ENCODE measurements around the gene GLIS1. TPM values are rescaled to one million over a fixed set of nuclear protein-coding genes. Genes with fewer than 3 reads are reported as not detected.

GLIS1 gene
- total and polyA plus RNA-seq, 2 of the 8 experiments (the other 6 are each of a cell fraction or from before 2014, with no cell fraction given): 0.15 to 0.22 TPM

DNA sequence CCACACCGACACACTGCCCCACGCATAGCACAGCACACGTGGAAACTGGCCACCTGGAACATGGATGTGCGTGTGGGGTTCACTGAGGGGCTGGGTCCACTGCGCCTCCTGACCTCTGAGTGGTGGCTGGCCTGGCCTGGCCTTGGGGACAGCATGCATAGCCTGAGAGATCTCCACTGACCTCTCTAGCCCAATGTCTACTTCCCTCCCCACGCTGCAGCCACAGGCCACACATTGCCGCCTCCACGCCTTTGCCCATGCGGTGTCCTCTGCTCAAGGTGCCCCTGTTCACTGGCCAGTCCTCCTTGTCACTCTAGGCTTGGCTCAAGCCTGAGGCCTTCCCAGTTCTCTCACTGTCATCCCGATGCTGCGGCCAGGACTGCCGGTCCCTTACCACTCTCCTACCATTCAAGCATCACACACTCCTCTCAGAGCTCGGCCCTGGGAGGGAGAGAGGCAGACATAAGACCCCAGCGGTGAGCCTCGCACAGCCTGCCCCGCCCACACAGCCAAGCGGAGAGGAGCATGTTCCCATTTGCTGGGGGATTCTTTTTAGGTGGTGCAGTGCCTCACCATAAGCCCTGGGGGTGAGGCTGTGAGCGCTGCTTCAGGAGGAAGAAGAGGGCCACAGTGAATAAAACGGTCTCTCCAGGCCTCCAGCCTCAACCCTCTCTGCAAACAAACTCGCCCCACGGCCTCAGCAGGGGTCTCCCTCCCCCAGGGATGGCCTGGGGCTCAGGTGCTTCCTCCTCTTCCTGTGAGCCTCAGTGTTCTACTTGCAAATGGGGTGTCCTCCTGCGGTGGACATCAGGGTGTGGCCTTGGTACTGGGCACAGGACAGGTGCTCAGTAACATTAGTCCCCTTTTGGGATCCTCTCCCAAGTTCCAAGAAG lies 199.0 kb downstream of the GLIS1 start:
- no peak overlapping the region for H3K23ac ChIP-seq (ENCODE audit: insufficient read length)
- no peak overlapping the region for H3K18ac ChIP-seq (ENCODE audit: extremely low read depth, low read length)
- H3K56ac ChIP-seq (replicated peaks; ENCODE audit: insufficient read length, low read depth, low read length): no peak overlapping the region
- H4K20me1 ChIP-seq (replicated peaks in 1 of 2; ENCODE audit: control insufficient read depth in 1 of 2, insufficient read depth in 2 of 2, low read length in 2 of 2): peaks cover 0 to 3% of the 10 kb centered on the region in 2 experiments
- H3K23me2 ChIP-seq (ENCODE audit: low read depth, low read length): peaks cover 4% of the 10 kb centered on the region; the same call in 1 of the 2 replicates
- H3K27me3 ChIP-seq (replicated peaks in 1 of 4; ENCODE audit: control insufficient read depth in 3 of 4, extremely low read depth in 1 of 4, insufficient read depth in 3 of 4, low read length in 3 of 4): no peaks in the 10 kb centered on the region
- no peak overlapping the region for H3K4me2 ChIP-seq (ENCODE audit: insufficient read depth in 1 of 2, low read depth in 2 of 2, low read length in 2 of 2)
- POLR2A ChIA-PET (ENCODE audit: partially characterized antibody): no interaction called here
- H2BK120ac ChIP-seq (replicated peaks; ENCODE audit: low read depth, low read length): no peak overlapping the region
- H4K5ac ChIP-seq (ENCODE audit: insufficient read length, low read depth, low read length): no peak overlapping the region
- H2BK5ac ChIP-seq (ENCODE audit: low read depth, low read length): 0 out of 2 replicates have a peak overlapping the region, but pooled peaks have one; percentile 9
- H3K4me1 ChIP-seq (replicated peaks in 1 of 4; ENCODE audit: control insufficient read depth in 3 of 4, insufficient read depth in 4 of 4, low read length in 3 of 4): no peaks in the 10 kb centered on the region; a peak in 2 of 7 replicates
- H2BK15ac ChIP-seq (ENCODE audit: low read length): 0 out of 2 replicates have a peak overlapping the region, but pooled peaks have one; percentile 61
- H3K79me2 ChIP-seq (ENCODE audit: control insufficient read depth in 1 of 2, insufficient read depth in 2 of 2, low read length in 2 of 2): no peaks in the 10 kb centered on the region
- H3K4ac ChIP-seq (replicated peaks; ENCODE audit: insufficient read length, low read depth, low read length): no peak overlapping the region
- no peak overlapping the region for H4K91ac ChIP-seq (replicated peaks; ENCODE audit: insufficient read length, low read length)
- no peak overlapping the region for H3K4me3 ChIP-seq (ENCODE audit: extremely low read depth in 1 of 4, insufficient read depth in 2 of 4, low read depth in 3 of 4, low read length in 4 of 4)
- no peak overlapping the region for H3K14ac ChIP-seq (ENCODE audit: insufficient read length)
- WGBS, 2 experiments (ENCODE audit: extremely low coverage in 1 of 2, insufficient coverage in 1 of 2, insufficient read length in 1 of 2, insufficient replicate concordance in 2 of 2, low coverage in 1 of 2, low lambda C conversion rate in 2 of 2, missing lambda C conversion rate in 1 of 2): 85% methylated on average over 21 of the region's 22 CpGs; no CpG with 5 or more reads in 1 of the 2 experiments
- no peaks in the 10 kb centered on the region for H3K36me3 ChIP-seq (ENCODE audit: control insufficient read depth in 2 of 4, insufficient read depth in 4 of 4, low read length in 3 of 4)
- H2AK5ac ChIP-seq (ENCODE audit: low read depth, low read length): no peak overlapping the region; the same call in 1 of the 2 replicates
- DNase-seq (ENCODE audit: low read depth in 1 of 2, low spot score in 2 of 2) (no peak), FAIRE-seq (no peak)
- H2AFZ ChIP-seq (ENCODE audit: low read length): no peak overlapping the region
- no peak overlapping the region for H3K27ac ChIP-seq (ENCODE audit: low read depth, low read length)
- H4K8ac ChIP-seq (ENCODE audit: extremely low read depth, insufficient read depth, low read length): peak overlapping the region; percentile 80
- H3K9me3 ChIP-seq (ENCODE audit: insufficient read depth in 2 of 2, low read depth in 1 of 2, low read length in 1 of 2): no peaks in the 10 kb centered on the region
- CTCF ChIA-PET (ENCODE audit: partially characterized antibody): interaction anchor here (0.9 to 1.3 kb wide), 2 partner anchors 8 to 53 kb away, joined by 3 to 4 read pairs; no protein-coding TSS in a partner anchor
- H2BK12ac ChIP-seq (ENCODE audit: low read depth, low read length): no peak overlapping the region
- no peak overlapping the region for H2BK20ac ChIP-seq (ENCODE audit: low read length)
- TF ChIP-seq CHD1 (IDR thresholded peaks at IDR 0.05; ENCODE audit: low read depth, low read length) (no peak), SP1 (IDR thresholded peaks at IDR 0.05; ENCODE audit: low read depth, low read length) (no peak), SIRT6 (IDR thresholded peaks at IDR 0.05; ENCODE audit: low read length) (no peak), KDM5A (IDR thresholded peaks at IDR 0.05; ENCODE audit: low read length) (no peak), JUN (IDR thresholded peaks at IDR 0.05; ENCODE audit: low read depth, low read length) (no peak), SUZ12 (IDR thresholded peaks at IDR 0.05; ENCODE audit: low read length) (no peak), CHD2 (IDR thresholded peaks at IDR 0.05; ENCODE audit: low read length) (no peak)
- H3K79me1 ChIP-seq (ENCODE audit: low read depth, low read length): no peaks in the 10 kb centered on the region
- H3K9ac ChIP-seq (replicated peaks in 1 of 4; ENCODE audit: extremely low read depth in 1 of 4, low read depth in 3 of 4, low read length in 3 of 4): no peak overlapping the region

Data from H1 (cell line).